Endothelial cell (in vitro differentiated cells): ENCODE measurements around the gene PGAM5. TPM values are rescaled to one million over a fixed set of nuclear protein-coding genes. Genes with fewer than 3 reads are reported as not detected.
A peak's percentile ranks its signal among the peaks of the same experiment; 100 is the strongest.

Source experiments
- DNase-seq: peaks from one replicate; pipeline ENCODE4 v3.0.0; 2021; ENCODE audit warnings: low spot score
- H3K27ac Mint-ChIP-seq: one replicate; pipeline ENCODE4 v1.8.0; 2021; ENCODE audit warnings: mixed read lengths, inconsistent platforms; ENCODE audit not compliant: unreplicated experiment
- H3K27me3 Mint-ChIP-seq: one replicate; pipeline ENCODE4 v1.8.0; 2021; ENCODE audit warnings: mild to moderate bottlenecking, moderate library complexity, mixed read lengths, inconsistent platforms; ENCODE audit not compliant: unreplicated experiment
- H3K36me3 Mint-ChIP-seq: one replicate; pipeline ENCODE4 v1.8.0; 2021; ENCODE audit warnings: mild to moderate bottlenecking, low read depth, mixed read lengths, inconsistent platforms; ENCODE audit not compliant: unreplicated experiment
- H3K4me1 Mint-ChIP-seq: one replicate; pipeline ENCODE4 v1.8.0; 2021; ENCODE audit warnings: mild to moderate bottlenecking, mixed read lengths, inconsistent platforms; ENCODE audit not compliant: unreplicated experiment
- H3K4me3 Mint-ChIP-seq: one replicate; pipeline ENCODE4 v1.8.0; 2021; ENCODE audit warnings: mild to moderate bottlenecking, mixed read lengths, inconsistent platforms; ENCODE audit not compliant: unreplicated experiment
- H3K9me3 Mint-ChIP-seq: one replicate; pipeline ENCODE4 v1.8.0; 2021; ENCODE audit warnings: mixed read lengths, inconsistent platforms; ENCODE audit not compliant: unreplicated experiment
- total RNA-seq: library from RNA; stranded (reverse); fragmentation: NEBNext Ultra II Directional; extraction: Animal tissue kit (Norgen Biotek cat#: 25700); gene quantifications from one replicate; pipeline ENCODE4 v1.2.1, GENCODE V29; 2021; ENCODE audit not compliant: unreplicated experiment
- TF ChIP-seq, protein P1 (sequence below): fragments of 200-600 bp; sonication (generic); IDR thresholded peaks from one replicate; pipeline ENCODE4 v1.5.0; 2021; ENCODE audit warnings: antibody characterized with exemption; ENCODE audit not compliant: unreplicated experiment

Gene PGAM5
- total RNA-seq, 1 donor from 2014 or later = 43.9 TPM

DNA sequence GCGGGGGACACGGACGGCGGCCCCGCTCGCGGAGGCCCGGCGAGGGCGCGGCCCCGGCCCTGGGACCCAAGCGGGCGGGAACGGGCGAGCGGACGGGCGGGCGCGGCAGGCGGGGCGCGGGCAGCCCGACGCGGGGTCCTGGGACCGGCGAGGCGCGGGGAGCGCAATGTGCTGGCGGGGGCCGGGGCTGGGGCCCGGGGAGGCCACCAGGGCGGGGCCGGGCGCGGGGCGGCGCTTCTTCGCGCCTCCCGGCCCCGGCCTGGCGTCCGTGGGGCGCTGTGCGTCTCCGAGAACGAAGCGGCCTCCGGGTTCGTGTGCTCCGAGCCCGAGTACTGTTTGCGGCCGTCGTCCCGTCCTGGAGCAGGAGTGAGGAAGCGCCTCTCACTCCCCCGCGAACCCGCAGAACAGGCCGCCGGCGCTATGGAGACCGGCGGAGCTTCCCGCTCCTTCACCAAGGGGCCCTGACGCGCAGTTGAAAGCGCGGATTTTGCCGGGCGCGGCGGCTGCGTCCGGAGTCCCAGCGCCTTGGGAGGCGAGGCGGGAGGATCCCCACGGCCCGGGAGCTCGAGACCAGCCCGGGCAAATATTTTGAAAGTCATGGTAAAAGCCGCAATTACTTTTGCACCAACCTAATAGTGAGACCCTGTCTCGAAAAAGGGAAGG is 51.4 kb downstream of the PGAM5 start:
- no peak overlapping the region for H3K27ac Mint-ChIP-seq
- peak; percentile 82 for DNase-seq
- peaks cover 27% of the 10 kb centered on the region for H3K4me1 Mint-ChIP-seq
- H3K36me3 Mint-ChIP-seq = peaks cover 12% of the 10 kb centered on the region
- H3K9me3 Mint-ChIP-seq = no peaks in the 10 kb centered on the region
- TF ChIP-seq, protein P1, sequence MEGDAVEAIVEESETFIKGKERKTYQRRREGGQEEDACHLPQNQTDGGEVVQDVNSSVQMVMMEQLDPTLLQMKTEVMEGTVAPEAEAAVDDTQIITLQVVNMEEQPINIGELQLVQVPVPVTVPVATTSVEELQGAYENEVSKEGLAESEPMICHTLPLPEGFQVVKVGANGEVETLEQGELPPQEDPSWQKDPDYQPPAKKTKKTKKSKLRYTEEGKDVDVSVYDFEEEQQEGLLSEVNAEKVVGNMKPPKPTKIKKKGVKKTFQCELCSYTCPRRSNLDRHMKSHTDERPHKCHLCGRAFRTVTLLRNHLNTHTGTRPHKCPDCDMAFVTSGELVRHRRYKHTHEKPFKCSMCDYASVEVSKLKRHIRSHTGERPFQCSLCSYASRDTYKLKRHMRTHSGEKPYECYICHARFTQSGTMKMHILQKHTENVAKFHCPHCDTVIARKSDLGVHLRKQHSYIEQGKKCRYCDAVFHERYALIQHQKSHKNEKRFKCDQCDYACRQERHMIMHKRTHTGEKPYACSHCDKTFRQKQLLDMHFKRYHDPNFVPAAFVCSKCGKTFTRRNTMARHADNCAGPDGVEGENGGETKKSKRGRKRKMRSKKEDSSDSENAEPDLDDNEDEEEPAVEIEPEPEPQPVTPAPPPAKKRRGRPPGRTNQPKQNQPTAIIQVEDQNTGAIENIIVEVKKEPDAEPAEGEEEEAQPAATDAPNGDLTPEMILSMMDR = no peak
- peak overlapping the region; percentile 88 for H3K4me3 Mint-ChIP-seq
- peaks cover 9% of the 10 kb centered on the region for H3K27me3 Mint-ChIP-seq

GRCh38 chr12:132764231-132764630 is 53.6 kb downstream of the PGAM5 start:
- TF ChIP-seq, protein P1 = no peak
- H3K4me1 Mint-ChIP-seq = peaks cover 33% of the 10 kb centered on the region
- no peak overlapping the region for H3K27ac Mint-ChIP-seq
- DNase-seq = no peak
- H3K36me3 Mint-ChIP-seq = peaks cover 17% of the 10 kb centered on the region
- H3K4me3 Mint-ChIP-seq = peak overlapping the region; percentile 56
- no peaks in the 10 kb centered on the region for H3K9me3 Mint-ChIP-seq
- H3K27me3 Mint-ChIP-seq = peaks cover 9% of the 10 kb centered on the region

DNA sequence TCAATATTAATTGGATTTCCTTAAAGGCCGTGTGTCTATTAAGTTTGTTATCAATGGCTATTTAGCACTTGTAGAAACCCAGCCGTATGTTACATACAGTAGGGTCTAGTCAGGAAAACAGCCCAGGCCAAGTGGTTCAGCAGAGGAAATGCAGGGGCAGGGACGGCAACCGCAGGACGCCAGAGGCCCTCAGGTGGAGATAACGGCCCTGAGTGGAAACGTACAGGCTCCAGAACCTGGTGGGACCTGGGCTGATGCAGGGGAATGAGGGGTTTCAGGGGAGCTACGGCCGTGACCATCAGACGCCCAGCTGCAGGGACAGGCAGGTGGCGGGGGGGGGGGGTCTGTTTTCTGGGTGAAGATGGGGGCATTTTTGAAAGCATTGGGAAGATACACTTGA is 54.7 kb downstream of the PGAM5 start:
- H3K4me3 Mint-ChIP-seq = no peak overlapping the region
- peaks cover 30% of the 10 kb centered on the region for H3K4me1 Mint-ChIP-seq
- H3K9me3 Mint-ChIP-seq = no peaks in the 10 kb centered on the region
- DNase-seq = no peak
- H3K36me3 Mint-ChIP-seq = peaks cover 13% of the 10 kb centered on the region
- no peak overlapping the region for H3K27ac Mint-ChIP-seq
- peaks cover 9% of the 10 kb centered on the region for H3K27me3 Mint-ChIP-seq
- TF ChIP-seq, protein P1 = no peak

GRCh38 chr12:132766380-132767085 is 55.9 kb downstream of the PGAM5 start:
- H3K27me3 Mint-ChIP-seq = peaks cover 5% of the 10 kb centered on the region
- no peaks in the 10 kb centered on the region for H3K9me3 Mint-ChIP-seq
- no peak overlapping the region for H3K4me3 Mint-ChIP-seq
- H3K27ac Mint-ChIP-seq = no peak overlapping the region
- peaks cover 23% of the 10 kb centered on the region for H3K4me1 Mint-ChIP-seq
- TF ChIP-seq, protein P1 = no peak
- DNase-seq = no peak
- peaks cover 12% of the 10 kb centered on the region for H3K36me3 Mint-ChIP-seq
